Mononuclear cell (primary cell): ENCODE data around the gene USP13. TPM values are rescaled to one million over a fixed set of nuclear protein-coding genes. Genes with fewer than 3 reads are reported as not detected.
A peak's percentile ranks its signal among the peaks of the same experiment; 100 is the strongest.

ENCODE experiments used
- H3K27me3 ChIP-seq: 2 replicates; pipeline ENCODE4 v1.6.0; 2011; ENCODE audit warnings: low read length, control low read depth; ENCODE audit not compliant: insufficient read depth
- H3K4me1 ChIP-seq: 2 replicates; pipeline ENCODE4 v1.5.1; 2011; ENCODE audit warnings: mild to moderate bottlenecking, low read length, control low read depth; ENCODE audit not compliant: insufficient read depth
- H3K4me3 ChIP-seq: 2 replicates; pipeline ENCODE4 v1.5.1; 2011; ENCODE audit warnings: mild to moderate bottlenecking, low read length, moderate library complexity
- H3K9me3 ChIP-seq: 2 replicates; pipeline ENCODE4 v1.5.1; 2011; ENCODE audit warnings: low read depth, mild to moderate bottlenecking, control low read depth, low read length
- total RNA-seq: library from RNA; depleted of rRNA; stranded (reverse); fragments of >200 nt; gene quantifications from one replicate; pipeline ENCODE4 v1.2.3, GENCODE V29; 2012

Gene USP13, protein sequence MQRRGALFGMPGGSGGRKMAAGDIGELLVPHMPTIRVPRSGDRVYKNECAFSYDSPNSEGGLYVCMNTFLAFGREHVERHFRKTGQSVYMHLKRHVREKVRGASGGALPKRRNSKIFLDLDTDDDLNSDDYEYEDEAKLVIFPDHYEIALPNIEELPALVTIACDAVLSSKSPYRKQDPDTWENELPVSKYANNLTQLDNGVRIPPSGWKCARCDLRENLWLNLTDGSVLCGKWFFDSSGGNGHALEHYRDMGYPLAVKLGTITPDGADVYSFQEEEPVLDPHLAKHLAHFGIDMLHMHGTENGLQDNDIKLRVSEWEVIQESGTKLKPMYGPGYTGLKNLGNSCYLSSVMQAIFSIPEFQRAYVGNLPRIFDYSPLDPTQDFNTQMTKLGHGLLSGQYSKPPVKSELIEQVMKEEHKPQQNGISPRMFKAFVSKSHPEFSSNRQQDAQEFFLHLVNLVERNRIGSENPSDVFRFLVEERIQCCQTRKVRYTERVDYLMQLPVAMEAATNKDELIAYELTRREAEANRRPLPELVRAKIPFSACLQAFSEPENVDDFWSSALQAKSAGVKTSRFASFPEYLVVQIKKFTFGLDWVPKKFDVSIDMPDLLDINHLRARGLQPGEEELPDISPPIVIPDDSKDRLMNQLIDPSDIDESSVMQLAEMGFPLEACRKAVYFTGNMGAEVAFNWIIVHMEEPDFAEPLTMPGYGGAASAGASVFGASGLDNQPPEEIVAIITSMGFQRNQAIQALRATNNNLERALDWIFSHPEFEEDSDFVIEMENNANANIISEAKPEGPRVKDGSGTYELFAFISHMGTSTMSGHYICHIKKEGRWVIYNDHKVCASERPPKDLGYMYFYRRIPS
- total RNA-seq = 2.9 TPM

DNA sequence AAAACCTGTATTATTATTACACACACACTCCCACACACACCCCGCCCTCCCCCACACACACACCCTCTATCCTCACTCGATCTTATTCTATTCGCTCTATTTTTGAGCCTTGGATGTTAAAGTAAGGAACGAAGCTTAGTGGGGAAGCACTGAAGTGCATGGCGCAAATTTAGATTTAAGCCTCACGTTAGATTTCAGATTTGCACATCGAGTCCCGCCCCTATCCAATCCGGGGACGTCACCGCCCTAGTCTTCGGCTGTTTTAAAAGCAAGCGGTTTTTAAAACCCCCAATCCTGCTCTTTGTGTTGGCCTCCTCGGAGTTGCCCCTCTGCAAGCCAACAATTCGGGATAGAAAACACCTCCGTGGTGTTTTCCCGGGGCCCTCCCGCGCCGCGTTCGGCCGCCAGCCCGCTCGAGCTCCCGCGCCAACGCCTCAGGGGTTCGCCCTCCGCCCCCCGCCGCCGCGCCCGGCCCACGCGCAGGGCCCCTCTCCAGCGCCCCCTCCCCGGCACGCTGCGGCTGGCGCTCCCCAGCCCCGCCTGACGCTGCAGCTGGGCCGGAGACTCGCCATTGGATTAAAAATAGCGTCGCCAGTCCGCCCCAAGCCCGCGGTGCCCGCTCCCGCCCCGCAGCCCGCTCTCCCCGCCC, at the start of gene USP13:
TSS of gene USP13 (plus strand) at position 594 of the 649 bp plus-strand sequence. CDS start 186 bp downstream, outside the sequence.
- peaks cover 20% of the 10 kb centered on the region for H3K4me1 ChIP-seq
- H3K9me3 ChIP-seq = no peaks in the 10 kb centered on the region
- peak within 1 kb of the TSS; percentile 64 for H3K4me3 ChIP-seq
- no peaks in the 10 kb centered on the region for H3K27me3 ChIP-seq

DNA sequence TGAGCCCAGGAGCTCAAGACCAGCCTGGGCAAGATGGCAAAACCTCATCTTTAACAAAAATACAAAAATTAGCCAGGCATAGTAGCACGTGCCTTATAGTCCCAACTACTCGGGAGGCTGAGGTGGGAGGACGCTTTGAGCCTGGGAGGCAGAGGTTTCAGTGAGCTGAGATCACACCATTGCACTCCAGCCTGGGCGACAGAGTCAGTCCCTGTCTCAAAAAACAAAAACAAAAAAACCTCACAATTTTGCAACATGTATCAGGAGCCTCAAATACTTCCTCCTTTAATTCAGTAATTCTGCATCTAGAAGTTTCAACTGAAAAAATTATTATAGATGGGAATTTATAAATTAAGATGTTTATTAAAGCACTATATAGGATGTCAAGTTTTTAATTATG, 49.5 kb upstream of the USP13 start:
- H3K9me3 ChIP-seq = no peaks in the 10 kb centered on the region
- no peak overlapping the region for H3K4me3 ChIP-seq
- H3K4me1 ChIP-seq = peaks cover 26% of the 10 kb centered on the region
- H3K27me3 ChIP-seq = no peaks in the 10 kb centered on the region

DNA sequence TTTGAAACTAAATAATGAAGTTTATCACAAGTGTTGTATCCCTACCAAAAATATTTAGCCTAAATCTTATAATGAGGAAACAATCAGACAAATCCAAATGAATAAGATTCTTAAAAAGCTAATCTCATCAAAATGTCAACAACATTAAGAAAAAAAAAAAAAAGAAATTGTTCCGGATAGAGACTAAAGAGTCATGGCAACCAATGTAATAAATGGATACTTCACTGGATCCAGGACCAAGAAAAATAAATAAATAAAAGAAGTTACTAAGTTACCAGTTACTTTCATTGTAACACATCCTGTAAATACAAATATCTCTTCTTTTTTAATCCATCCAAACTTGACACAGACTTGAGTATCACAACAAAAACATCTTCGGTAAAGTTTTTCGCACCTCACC, 49.0 kb upstream of the USP13 start:
- peak overlapping the region; percentile 94 for H3K4me3 ChIP-seq
- no peaks in the 10 kb centered on the region for H3K27me3 ChIP-seq
- peaks cover 31% of the 10 kb centered on the region for H3K4me1 ChIP-seq
- no peaks in the 10 kb centered on the region for H3K9me3 ChIP-seq

DNA sequence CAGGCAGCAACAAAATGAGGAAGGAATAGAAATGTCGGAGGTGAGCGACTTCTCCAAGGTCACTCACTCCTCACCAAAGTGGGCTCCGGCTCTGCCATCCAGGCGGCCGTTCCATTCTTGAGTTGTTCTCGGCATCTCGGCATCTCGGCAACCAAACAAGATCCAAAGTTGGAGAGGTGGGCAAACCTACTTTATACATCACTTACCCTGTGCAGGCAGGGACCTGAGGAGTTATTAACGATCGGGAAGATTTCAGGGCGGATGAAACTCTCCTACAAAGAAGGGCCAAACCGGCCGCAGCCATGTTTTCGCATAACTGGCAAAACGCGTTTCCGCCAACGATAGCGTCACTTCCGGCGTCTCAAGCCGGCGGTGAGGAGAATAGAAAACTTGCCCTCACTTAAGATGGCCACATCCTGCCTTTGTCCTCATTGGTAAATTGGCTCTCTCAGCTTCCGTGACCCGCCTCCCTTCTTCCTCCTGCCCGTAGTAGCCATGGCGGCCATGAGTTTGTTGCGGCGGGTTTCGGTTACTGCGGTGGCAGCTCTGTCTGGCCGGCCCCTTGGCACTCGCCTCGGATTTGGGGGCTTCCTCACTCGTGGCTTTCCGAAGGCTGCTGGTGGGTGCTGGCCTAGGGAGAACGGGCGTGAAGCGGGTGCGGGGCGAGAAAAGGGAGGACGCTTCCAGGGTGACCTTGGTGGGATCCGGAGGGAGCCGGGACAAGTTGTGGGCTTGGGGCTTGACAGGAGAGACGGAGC, 48.3 kb upstream of the USP13 start, which contains the start of the genes MRPL47 and NDUFB5:
TSS of gene MRPL47 (minus strand) at position 318 of the 758 bp plus-strand sequence. CDS start at position 304, 14 bp downstream.
TSS of gene NDUFB5 (plus strand) at position 474 of the 758 bp plus-strand sequence. CDS start at position 496, 22 bp downstream.
- no peaks in the 10 kb centered on the region for H3K27me3 ChIP-seq
- no peaks in the 10 kb centered on the region for H3K9me3 ChIP-seq
- peaks cover 37% of the 10 kb centered on the region for H3K4me1 ChIP-seq
- H3K4me3 ChIP-seq = peak within 1 kb of the TSS; percentile 94

DNA sequence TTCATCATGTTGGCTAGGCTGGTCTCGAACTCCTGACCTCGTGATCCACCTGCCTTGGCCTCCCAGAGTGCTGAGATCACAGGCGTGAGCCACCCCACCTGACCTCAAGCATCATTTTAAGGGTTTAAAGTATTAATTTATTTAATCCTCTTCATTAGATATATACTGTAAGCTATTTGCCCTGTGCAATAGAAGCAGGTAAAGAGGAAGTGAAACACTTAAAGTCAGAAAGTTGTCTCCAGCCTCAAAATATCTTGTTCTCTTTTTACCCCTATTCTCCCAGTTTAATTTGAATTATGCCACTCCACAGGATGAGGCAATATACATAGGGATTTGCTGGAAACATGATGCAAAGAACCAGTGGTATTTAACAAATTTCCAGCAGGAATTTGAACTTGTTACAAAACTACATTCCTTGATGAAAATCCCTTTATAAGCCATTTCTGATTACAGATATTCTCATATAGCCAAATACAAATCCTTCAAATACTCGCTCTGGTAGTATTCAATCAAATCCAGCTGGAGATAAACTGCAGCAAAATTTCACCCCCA, 46.2 kb upstream of the USP13 start:
- Histone ChIP-seq H3K4me3 (no peak overlapping the region), H3K9me3 (no peaks in the 10 kb centered on the region), H3K4me1 (peaks cover 37% of the 10 kb centered on the region), H3K27me3 (no peaks in the 10 kb centered on the region)

DNA sequence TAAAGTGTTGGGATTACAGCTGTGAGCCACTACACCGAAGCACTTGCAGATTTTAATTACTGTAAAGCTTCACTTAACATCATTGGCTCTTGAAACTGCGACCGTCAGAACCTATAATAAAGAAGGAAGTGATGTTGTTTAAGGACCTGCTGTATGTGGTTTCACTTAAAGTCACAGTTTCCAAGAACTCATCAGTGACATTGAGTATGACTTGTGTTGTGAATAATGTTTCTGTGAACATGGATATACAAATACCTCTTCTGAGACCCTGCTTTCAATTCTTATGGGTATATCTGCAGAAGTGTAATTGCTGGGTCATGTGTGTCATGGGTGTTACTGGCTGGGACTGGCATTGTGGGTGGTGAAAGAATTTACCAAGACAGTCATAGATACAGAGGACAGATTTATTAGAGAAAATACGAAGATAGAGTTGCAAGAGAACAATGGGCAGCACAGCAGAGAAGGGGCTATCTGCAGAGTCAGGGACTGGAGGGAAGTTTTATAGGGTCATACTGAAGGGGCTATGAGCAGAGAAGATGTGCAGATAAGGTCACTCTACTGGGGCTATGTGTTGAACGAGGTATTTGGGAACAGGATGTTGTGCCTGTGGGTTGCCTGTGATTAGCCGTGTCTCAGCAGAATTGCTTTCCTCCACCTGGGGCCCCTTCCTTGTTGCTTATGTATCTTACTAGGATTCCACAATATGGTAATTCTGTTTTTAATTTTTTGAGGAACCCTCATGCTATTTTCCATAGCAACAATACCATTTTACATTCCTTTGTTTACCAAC, 43.7 kb upstream of the USP13 start:
- Histone ChIP-seq H3K4me3 (no peak overlapping the region), H3K9me3 (no peaks in the 10 kb centered on the region), H3K4me1 (peaks cover 28% of the 10 kb centered on the region), H3K27me3 (no peaks in the 10 kb centered on the region)

DNA sequence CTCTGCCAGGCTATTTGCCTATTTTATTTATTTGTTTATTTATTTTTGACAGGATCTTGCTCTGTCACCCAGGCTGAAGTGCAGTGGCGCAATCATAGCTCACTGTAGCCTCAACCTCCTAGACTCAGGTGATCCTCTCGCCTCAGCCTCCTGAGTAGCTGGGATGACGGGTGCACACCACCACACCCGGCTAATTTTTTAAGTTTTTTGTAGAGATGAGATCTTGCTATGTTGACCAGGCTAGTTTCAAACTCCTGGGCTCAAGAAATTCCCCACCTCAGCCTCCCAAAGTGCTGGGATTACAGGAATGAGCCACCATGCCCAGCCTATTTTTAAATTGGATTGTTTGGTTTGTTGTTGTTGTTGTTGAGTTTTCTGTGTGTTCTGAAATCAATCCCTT, 42.8 kb upstream of the USP13 start:
- Histone ChIP-seq H3K4me1 (peaks cover 27% of the 10 kb centered on the region), H3K27me3 (no peaks in the 10 kb centered on the region), H3K9me3 (no peaks in the 10 kb centered on the region), H3K4me3 (no peak overlapping the region)

DNA sequence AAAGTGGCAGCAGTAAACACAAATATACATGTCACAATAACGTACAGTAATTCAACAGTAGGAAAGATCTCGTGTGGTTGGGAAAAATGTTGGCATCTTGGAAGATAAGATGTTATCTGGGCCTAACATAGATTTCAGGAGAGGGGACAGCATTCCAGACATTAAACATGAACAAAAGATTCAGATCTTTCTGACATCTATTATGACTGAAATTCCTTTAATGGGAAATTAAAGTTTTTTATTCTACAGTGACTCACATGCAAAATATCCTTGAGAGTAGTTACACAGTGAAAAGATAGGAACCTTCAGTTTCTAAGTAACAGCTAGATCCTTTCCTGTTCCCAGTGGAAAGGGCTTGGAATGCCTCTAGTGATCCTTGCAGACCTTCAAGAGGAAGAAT, 39.0 kb upstream of the USP13 start:
- Histone ChIP-seq H3K4me3 (no peak overlapping the region), H3K4me1 (peaks cover 6% of the 10 kb centered on the region), H3K27me3 (no peaks in the 10 kb centered on the region), H3K9me3 (no peaks in the 10 kb centered on the region)

DNA sequence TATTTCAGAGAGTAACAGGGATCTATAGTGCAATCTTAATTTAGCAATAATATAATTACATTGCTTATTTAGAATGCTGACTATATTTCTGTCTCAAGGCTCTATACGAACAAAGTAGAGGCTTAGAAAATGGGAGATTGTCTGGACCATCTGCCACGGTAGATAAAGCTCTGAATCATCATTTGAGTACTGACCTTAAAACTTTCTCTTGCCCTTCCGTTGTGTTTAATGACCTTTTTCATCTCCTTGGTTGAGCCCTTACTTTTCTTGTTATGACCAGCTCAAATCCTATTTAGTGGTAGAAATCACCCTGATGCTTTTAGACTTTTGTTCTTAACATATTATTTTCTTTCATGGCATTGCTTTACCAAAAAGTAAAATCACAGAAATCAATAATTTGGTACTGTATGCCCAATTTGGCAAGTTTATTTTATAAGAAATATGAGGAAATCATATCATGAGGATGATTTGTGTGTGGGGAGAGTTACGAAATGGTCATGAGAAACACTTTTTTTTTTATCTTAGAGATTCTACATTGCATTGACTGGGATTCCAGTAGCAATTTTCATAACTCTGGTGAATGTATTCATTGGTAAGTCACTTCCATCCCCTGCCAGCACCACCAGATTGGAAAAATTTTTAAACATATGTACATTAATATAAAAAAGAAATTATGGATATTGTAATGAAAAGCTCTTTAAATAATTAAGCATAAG, 37.2 kb upstream of the USP13 start:
- Histone ChIP-seq H3K9me3 (no peaks in the 10 kb centered on the region), H3K27me3 (no peaks in the 10 kb centered on the region)

DNA sequence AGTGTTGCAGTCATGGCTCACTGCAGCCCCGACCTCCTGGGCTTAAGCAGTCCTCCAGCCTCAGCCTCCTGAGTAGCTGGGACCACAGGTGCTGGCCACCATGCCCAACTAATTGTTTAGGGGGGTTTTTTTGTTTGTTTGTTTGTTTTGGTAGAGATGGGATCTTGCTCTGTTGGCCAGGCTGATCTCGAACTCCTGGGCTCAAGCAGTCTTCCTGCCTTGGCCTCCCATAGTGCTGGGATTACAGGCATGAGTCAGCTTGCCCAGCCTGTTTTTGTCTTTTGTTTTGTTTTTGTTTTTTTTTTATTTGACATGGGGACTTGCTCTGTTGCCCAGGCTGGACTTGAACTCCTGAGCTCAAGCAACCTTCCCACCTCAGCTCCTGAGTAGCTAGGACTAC, 30.8 kb upstream of the USP13 start:
- H3K4me1 ChIP-seq = no peaks in the 10 kb centered on the region
- H3K4me3 ChIP-seq = no peak overlapping the region
- H3K9me3 ChIP-seq = no peaks in the 10 kb centered on the region
- no peaks in the 10 kb centered on the region for H3K27me3 ChIP-seq

More for the DNA sequence above, 37.2 kb upstream of the USP13 start:
- no peaks in the 10 kb centered on the region for H3K4me1 ChIP-seq
- H3K4me3 ChIP-seq = no peak overlapping the region

DNA sequence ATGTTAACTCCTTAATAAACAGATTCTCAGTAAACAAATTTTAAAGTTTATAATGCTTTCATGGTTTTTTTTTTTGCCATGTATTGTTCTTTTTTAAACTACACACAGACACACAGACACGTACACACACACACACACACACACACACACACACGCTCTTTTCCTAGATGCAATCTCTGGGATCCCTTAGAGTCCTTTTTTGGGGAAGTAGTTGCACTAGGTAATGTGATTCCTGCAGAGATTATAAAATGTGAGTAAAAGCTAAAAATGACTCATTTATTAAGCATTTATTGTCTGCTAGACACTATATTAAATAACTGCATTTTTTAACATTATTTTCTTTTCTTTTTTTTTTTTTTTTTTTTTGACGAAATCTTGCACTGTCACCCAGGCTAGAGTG, 28.4 kb upstream of the USP13 start:
- H3K9me3 ChIP-seq = no peaks in the 10 kb centered on the region
- H3K4me1 ChIP-seq = no peaks in the 10 kb centered on the region
- H3K4me3 ChIP-seq = no peak overlapping the region
- no peaks in the 10 kb centered on the region for H3K27me3 ChIP-seq

DNA sequence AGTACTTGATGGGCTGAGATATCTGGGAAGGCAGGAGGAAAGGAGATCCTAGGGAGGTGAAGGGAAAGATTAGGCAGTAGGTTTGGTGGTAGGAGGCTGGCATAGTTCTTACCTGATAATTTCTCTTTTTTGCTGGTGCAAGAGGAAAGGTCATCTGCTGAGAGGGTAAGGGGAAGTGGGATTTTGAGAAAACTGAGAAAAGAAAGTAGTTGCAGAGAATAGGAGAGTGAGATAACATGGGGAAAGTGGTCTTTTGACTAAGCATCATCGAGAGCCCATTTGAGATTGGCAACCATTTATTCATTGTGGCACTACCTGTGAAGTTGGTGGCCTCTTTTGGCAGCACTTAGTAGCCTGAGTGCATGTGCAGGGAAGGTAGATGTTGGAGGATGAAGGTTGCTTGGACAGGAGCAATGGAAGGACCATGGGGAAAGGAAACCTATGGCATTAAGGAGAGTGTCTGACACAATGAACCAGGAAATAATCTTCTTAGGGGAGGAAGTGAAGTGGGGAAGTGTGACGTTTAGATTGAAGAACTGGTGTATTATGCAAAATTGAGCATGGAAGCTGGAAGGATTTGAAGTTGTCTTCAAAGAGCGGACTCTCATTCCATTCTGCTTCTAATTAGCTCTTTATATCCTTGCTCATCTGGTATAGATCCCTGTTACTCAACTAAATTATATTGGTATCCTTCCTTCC, 21.9 kb upstream of the USP13 start:
- Histone ChIP-seq H3K9me3 (no peaks in the 10 kb centered on the region), H3K27me3 (no peaks in the 10 kb centered on the region), H3K4me3 (no peak overlapping the region), H3K4me1 (no peaks in the 10 kb centered on the region)
